ENCODE measurements around the gene ELMO1. TPM values are rescaled to one million over a fixed set of nuclear protein-coding genes. Genes with fewer than 3 reads are reported as not detected.

Gene ELMO1
- total RNA-seq, 1 experiment from 2014 or later: 1.1 TPM

DNA sequence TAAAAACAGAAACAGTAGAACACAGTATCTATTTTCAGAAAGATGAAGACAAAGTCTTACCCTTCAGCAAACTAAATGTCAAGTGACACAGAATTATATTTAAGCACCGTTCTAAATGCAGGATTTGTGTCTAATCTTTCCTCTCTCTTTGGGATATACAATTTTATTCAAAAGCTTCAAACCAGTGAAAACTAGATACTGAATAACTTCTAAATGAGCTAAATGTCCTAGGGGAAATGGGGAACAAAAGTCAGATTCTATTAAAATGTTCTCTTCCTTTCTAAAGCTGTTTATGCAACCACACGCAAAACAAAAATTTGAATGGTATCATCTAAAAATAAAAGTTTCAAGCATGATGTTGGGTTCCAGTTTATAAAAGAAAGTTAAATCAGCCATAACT, 588.0 kb downstream of the ELMO1 start:
- Histone ChIP-seq H3K36me3 (ENCODE audit: control insufficient read depth in 1 of 2, insufficient read depth in 2 of 2, low read length in 2 of 2) (no peaks in the 10 kb centered on the region), H3K9me2 (ENCODE audit: insufficient read depth) (no peaks in the 10 kb centered on the region), H3K4me2 (ENCODE audit: low read length) (no peak overlapping the region), H3K27ac (ENCODE audit: low read depth, low read length) (no peak overlapping the region), H3K4me1 (ENCODE audit: control insufficient read depth in 1 of 2, insufficient read depth in 2 of 2, low read length in 2 of 2) (no peaks in the 10 kb centered on the region), H3K79me2 (ENCODE audit: insufficient read depth, low read length) (no peaks in the 10 kb centered on the region), H4K20me1 (ENCODE audit: insufficient read depth) (no peaks in the 10 kb centered on the region), H3K27me3 (ENCODE audit: insufficient read depth, low read length) (no peaks in the 10 kb centered on the region), H3K4me3 (replicated peaks in 1 of 2; ENCODE audit: low read depth in 1 of 2, low read length in 2 of 2) (no peak overlapping the region), H3K9me3 (ENCODE audit: control insufficient read depth in 1 of 2, insufficient read depth in 1 of 2, low read depth in 1 of 2, low read length in 2 of 2) (no peaks in the 10 kb centered on the region), H3K9ac (ENCODE audit: low read length) (no peak overlapping the region), H2AFZ (ENCODE audit: low read depth, low read length, poor library complexity, severe bottlenecking) (no peak overlapping the region)
- DNase-seq (ENCODE audit: low read depth, low spot score): no peak
- no peak for ATAC-seq
- BruUV-seq (replicated peaks): no TSS peak
- ChIA-PET POLR2A (no interaction called here), RAD21 (ENCODE audit: low non-redundant PET in 1 of 2, low total read pairs in 2 of 2, uncharacterized antibody in 2 of 2, unreplicated experiment in 2 of 2) (no interaction called here), CTCF (no interaction called here)
- intact Hi-C loops (cut with micrococcal nuclease): no loop called here
- no peak for TF ChIP-seq POLR2A (IDR thresholded peaks at IDR 0.05; ENCODE audit: borderline replicate concordance, extremely low read depth, insufficient read depth, insufficient read length)
- TF ChIP-seq ZFX (IDR thresholded peaks at IDR 0.05): no peak
- no peak for TF ChIP-seq SIN3A (IDR thresholded peaks at IDR 0.05; ENCODE audit: low read depth)
- TF ChIP-seq SP1 (IDR thresholded peaks at IDR 0.05; ENCODE audit: low read depth): no peak
- TF ChIP-seq SRF (IDR thresholded peaks at IDR 0.05; ENCODE audit: low read depth): no peak
- no peak for TF ChIP-seq YY1 (IDR thresholded peaks at IDR 0.05; ENCODE audit: extremely low read depth, insufficient replicate concordance, low read depth, low read length)

DNA sequence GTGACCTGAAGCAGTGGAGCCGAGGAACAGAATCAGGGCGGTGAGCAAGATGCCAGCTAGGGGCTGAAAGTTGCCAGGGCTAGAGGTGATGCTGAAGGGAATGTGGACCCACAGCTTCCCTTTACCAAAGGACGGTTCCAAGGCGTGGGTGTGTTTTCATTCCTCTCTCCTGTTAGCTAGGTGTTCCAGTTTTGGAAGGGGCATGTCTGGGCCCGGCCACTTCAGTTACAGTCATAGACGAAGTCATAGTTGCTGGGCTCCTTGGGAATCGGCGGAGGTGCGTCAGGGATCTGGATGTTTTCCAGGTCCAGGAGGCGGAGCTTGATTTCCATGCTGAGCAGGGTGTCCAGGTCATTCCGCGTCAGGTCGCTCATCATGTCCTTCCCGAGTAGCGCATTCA, 593.3 kb downstream of the ELMO1 start:
- Histone ChIP-seq H3K4me2 (ENCODE audit: low read length) (no peak overlapping the region), H3K36me3 (ENCODE audit: control insufficient read depth in 1 of 2, insufficient read depth in 2 of 2, low read length in 2 of 2) (no peaks in the 10 kb centered on the region), H3K4me1 (ENCODE audit: control insufficient read depth in 1 of 2, insufficient read depth in 2 of 2, low read length in 2 of 2) (no peaks in the 10 kb centered on the region), H3K27ac (ENCODE audit: low read depth, low read length) (no peak overlapping the region), H3K4me3 (replicated peaks in 1 of 2; ENCODE audit: low read depth in 1 of 2, low read length in 2 of 2) (no peak overlapping the region), H3K9me2 (ENCODE audit: insufficient read depth) (no peaks in the 10 kb centered on the region), H4K20me1 (ENCODE audit: insufficient read depth) (no peaks in the 10 kb centered on the region), H3K79me2 (ENCODE audit: insufficient read depth, low read length) (no peaks in the 10 kb centered on the region), H3K9ac (ENCODE audit: low read length) (no peak overlapping the region), H3K27me3 (ENCODE audit: insufficient read depth, low read length) (peaks cover 5% of the 10 kb centered on the region; the same call in 1 of the 2 replicates), H3K9me3 (ENCODE audit: control insufficient read depth in 1 of 2, insufficient read depth in 1 of 2, low read depth in 1 of 2, low read length in 2 of 2) (no peaks in the 10 kb centered on the region), H2AFZ (ENCODE audit: low read depth, low read length, poor library complexity, severe bottlenecking) (no peak overlapping the region)
- POLR2A ChIA-PET: no interaction called here
- CTCF ChIA-PET: no interaction called here
- ATAC-seq: no peak
- no TSS peak for BruUV-seq (replicated peaks)
- DNase-seq (ENCODE audit: low read depth, low spot score): no peak
- intact Hi-C loops (cut with micrococcal nuclease): no loop called here
- RAD21 ChIA-PET (ENCODE audit: low non-redundant PET in 1 of 2, low total read pairs in 2 of 2, uncharacterized antibody in 2 of 2, unreplicated experiment in 2 of 2): no interaction called here
- TF ChIP-seq TCF7L2 (IDR thresholded peaks at IDR 0.05; ENCODE audit: borderline replicate concordance, extremely low read depth, insufficient read depth, insufficient read length): no peak
- no peak for TF ChIP-seq ELF1 (IDR thresholded peaks at IDR 0.05; ENCODE audit: borderline replicate concordance, low read depth)
- no peak for TF ChIP-seq SIN3A (IDR thresholded peaks at IDR 0.05; ENCODE audit: low read depth)
- TF ChIP-seq SRF (IDR thresholded peaks at IDR 0.05; ENCODE audit: low read depth): no peak
- TF ChIP-seq POLR2AphosphoS5 (IDR thresholded peaks at IDR 0.05; ENCODE audit: low read depth, low read length): no peak
